Esophagus (tissue), 2 donors: Measurements from ENCODE around the gene ZNF275. TPM values are rescaled to one million over a fixed set of nuclear protein-coding genes. Genes with fewer than 3 reads are reported as not detected.

Experiments used
- polyA plus RNA-seq, 2 donors: library from polyadenylated mRNA; stranded (reverse); fragments of 200-250 nt; gene quantifications; one replicate each; pipeline ENCODE4 v1.2.3, GENCODE V29; 2013
- donor health status: healthy with polysubstance abuse.
- donor health status: Bipolar disorder and iron deficiency.

ZNF275 gene
- polyA plus RNA-seq, 2 donors: 0.71 to 1.6 TPM

Other genes starting within 250 kb of the ZNF275 start
- not detected for gene MAGEA1, start 154.9 kb upstream of the ZNF275 start, polyA plus RNA-seq
- gene PNMA6F, start 12.4 kb upstream of the ZNF275 start, polyA plus RNA-seq: not detected
- not detected for gene PNMA6E, start 67.2 kb downstream of the ZNF275 start, polyA plus RNA-seq
- under 1 TPM; 0.04 to 0.05 TPM for gene ZFP92, start 77.3 kb downstream of the ZNF275 start, polyA plus RNA-seq
- 1 to 10 TPM; 1.9 to 2.8 TPM for gene TREX2, start 111.9 kb downstream of the ZNF275 start, polyA plus RNA-seq
- gene HAUS7, start 136.4 kb downstream of the ZNF275 start, polyA plus RNA-seq: 10 to 100 TPM; 14.7 to 27.1 TPM
- gene BGN, start 160.8 kb downstream of the ZNF275 start, polyA plus RNA-seq: 10 to 100 TPM; 11.6 to 13.4 TPM
- gene ATP2B3, start 183.5 kb downstream of the ZNF275 start, polyA plus RNA-seq: not detected